Inflammatory macrophage (primary cell): Measurements from ENCODE around the gene RAB31.

Experiments
- DNase-seq, 2 donors: peaks; one replicate each; pipeline ENCODE4 v3.0.0-alpha.2; 2020 to 2022

The RAB31 gene

DNA sequence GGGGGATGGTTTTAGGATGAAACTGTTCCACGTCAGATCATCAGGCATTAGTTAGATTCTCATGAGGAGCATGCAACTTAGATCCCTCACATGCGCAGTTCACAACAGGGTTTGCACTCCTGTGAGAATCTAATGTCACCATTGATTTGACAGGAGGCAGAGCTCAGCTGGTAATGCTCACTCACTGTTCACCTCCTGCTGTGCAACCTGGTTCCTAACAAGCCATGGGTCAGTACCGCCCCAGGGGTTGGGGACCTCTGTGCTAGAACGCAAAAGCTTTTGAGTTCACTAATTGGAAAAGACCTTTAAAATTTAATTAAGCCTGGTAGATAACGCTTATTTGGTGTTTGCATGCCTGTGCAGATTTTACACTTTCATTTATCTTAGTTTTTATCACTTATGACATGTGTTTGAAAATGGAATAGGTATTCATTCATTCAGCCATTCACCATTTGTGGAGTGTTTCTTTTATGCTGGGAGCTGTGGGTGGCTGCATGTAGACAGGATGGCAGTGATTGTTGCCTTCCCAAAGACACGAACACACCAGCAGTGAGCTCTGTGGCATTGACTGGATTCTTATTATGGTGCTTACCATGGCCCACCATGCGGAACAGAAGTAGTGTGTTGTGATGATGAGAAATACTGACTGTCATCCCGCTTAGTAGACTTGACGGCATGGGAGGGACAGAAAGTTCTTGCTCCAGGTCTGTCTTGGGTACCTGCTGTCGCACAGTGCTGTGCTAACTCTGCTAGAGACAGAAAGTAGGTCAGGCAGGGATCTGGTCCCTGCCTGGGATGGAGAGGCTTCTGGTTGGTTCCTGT, 6.4 kb downstream of the RAB31 start:
- DNase-seq, result no peak

DNA sequence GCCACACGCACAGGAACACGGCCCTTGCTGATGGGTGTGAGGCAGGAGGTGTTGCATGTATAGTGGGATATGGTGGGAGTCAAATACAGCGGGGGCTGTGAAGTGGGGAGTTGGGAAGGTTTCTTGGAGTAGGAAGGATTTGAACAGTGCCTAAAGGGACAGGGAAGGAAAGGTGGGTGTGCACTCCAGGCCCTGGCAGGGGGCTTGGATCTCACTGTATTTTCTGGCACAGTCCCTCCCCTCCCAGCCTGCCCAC, 6.9 kb downstream of the RAB31 start:
- no peak for DNase-seq

DNA sequence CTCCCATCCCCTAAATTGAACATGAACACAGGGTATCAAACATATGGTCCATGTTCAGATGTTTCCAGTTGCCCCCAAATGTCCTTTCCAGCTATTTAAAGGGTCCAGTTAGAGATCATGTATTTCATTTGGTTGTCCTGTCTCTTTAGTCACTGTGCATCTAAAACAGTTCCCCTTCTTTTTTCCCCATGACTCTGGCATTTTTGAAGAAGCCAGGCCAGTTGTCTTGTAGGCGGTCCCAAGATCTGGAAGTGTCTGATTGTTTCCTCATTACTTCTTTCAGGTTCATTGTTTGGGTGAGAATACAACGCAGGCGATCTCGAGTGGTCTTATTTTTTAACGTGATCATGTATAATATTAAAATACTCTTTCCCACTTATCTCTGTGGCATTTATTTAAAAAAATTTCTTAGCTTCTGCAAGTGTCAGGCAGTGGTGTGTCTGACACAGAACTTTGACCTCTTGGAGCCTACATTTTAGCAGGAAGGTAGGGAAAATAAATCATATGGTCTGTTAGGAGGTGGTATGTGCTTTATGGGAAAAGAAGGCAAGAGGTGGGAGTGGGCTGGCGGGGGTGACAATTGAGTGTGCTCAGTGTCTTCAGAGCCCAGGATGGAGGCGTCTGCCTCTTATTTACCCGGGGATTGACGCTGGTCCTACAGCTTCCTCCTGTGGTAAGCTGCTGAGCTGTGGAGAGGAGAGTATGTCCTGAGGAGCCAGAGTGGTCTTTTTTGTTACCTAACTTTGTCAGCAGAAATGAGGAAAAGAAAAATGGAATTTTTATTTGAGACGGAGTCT, 8.1 kb downstream of the RAB31 start:
- peak; percentile 74 to 78 for DNase-seq

GRCh38 chr18:9716780-9717563, 8.9 kb downstream of the RAB31 start:
- DNase-seq, result no peak

DNA sequence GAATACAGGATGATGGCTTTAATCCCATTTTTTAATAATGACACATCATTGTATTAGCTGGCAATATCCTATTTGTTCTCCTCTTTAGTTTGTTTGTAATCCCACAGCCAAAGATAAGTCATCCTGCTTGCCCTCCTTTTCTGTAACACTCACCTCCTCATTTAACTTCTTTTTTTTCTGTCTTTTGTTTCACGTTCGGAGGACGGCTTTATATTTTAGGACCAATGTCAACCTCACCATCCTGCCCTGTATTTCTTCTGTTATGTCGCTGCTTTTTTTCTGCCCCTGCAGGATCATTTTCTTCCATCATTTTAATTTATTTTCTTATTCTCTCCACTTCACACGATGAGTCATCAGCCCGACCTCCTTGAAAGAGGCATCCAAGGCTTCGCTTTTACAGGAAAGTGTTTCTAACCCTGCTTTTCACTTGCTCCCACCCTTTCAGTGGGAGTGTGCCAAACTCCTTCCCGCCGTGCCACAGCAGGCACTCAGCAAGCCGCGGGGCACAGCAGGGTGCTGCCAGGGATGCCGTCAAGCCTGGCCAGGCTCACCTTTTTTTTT, 11.4 kb downstream of the RAB31 start:
- DNase-seq, result no peak

DNA sequence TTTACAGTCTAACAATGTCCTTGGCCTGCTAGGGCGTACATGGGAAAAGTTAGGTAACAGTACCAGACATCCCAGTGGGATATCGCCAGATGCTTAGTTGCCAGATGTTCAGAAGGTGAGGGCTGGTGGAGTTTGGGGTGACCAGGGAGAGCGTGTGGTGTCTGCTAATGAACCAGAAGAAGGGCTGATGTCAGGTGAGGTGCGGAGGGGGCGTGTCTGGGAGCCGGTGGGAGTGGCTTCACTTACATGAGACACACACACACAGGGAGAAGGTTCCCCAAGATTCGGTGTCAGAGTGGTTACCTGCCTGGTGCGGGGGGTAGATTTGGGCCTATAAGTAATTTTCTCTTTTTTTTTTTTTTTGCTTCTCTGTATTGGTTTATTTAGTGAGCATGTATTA, 12.2 kb downstream of the RAB31 start:
- DNase-seq, result no peak

DNA sequence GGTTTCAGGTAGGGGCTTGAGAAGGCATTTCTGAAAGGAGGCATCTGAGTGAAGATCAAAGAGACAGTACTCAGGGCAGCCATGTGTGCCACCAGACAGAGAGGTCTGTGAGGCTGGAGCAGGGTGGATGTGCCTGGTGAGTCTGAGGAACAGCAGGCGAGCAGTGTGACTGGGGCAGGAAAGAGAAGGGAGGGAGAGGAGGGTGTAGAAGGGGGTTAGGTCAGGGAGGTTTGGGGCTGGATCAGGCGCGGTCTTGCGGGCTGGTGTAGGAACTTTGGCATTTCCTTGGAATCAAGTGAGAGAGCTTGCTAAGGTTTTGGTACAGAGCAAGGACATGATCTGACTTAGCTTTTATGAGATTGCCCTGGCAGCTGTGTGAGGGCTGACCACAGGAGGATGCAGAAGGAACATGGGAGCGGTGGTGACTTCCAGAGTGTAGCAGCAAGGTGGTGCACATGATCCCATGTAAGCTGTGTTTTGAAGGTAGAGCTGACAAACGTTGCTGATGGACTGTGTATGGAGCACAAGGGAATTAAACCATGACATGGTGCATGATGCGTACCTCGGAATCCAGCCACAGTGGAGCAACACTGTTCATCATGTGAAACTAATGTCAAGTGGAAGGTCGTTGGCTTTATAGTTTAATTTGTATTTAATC, 13.9 kb downstream of the RAB31 start:
- no peak for DNase-seq

- peak in 1 of 2 donors; percentile 36 for DNase-seq
These were observed 14.6 kb downstream of the RAB31 start for GRCh38 chr18:9722691-9723090.

- DNase-seq, result no peak
These were observed 16.9 kb downstream of the RAB31 start for GRCh38 chr18:9724797-9725585.

GRCh38 chr18:9726175-9726574, 18.1 kb downstream of the RAB31 start:
- DNase-seq, result no peak

DNA sequence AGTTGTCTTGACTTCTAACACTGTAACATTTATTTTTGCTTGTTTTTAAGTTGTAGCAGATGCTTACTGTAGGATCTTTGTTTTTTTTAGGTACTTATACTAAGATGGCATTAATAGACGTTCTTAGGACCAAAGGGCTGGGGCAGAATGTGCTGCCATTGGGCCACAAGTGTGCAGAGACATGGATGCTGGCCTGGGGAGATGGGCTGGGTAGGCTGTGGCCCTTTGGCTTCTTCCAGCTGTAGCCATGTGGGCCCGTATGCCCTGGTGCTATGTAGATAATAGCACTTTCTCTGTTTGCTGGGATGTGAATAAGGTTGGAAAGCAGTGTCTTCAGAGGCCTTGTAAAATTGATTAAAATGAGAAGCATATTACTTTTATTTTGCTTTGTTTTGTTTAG, 18.8 kb downstream of the RAB31 start:
- DNase-seq, result no peak

DNA sequence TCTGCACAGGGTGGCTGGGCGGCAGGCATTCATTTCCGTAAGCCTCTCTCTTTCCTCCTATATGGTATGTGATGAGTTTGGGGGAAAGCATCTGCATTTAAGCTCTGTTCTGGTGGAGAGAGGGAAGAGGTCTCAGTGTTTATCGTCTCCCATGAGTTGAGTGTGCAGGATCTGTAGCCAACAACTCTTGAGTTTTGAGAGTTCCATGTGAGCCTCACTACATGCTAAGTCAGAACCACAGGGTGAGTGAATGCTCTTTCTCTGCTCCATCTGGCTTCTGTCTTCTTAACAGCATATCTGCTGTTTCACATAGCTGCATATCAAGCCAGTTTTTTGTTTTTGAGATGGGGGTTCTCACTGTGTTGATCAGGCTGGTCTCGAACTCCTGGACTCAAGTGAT, 22.7 kb downstream of the RAB31 start:
- DNase-seq, result no peak

GRCh38 chr18:9731380-9731779, 23.3 kb downstream of the RAB31 start:
- DNase-seq, result no peak

DNA sequence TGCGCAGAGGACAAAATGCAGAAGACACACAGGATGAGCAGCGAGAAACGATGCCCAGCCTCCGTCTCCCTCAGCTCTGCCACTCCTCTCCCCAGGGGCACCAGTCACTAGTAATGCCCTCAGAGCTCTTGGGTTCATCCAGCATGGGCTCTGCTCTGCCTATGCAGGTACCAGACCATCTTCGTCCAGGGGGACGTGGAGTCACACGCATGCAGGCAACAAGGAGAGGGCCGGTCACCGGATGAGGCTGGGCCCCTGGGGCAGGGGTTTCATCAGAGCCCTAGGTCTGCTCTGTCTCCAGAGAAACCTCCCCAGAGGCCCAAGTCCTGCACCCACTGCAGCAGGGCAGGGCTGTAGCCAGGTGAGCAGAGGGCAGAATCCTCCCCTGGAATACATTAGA, 23.9 kb downstream of the RAB31 start:
- no peak for DNase-seq

- DNase-seq, result no peak
These were observed 26.1 kb downstream of the RAB31 start for GRCh38 chr18:9734189-9734588.

- no peak for DNase-seq
These were observed 27.1 kb downstream of the RAB31 start for GRCh38 chr18:9735238-9735637.

- no peak for DNase-seq
These were observed 27.8 kb downstream of the RAB31 start for GRCh38 chr18:9735879-9736278.

DNA sequence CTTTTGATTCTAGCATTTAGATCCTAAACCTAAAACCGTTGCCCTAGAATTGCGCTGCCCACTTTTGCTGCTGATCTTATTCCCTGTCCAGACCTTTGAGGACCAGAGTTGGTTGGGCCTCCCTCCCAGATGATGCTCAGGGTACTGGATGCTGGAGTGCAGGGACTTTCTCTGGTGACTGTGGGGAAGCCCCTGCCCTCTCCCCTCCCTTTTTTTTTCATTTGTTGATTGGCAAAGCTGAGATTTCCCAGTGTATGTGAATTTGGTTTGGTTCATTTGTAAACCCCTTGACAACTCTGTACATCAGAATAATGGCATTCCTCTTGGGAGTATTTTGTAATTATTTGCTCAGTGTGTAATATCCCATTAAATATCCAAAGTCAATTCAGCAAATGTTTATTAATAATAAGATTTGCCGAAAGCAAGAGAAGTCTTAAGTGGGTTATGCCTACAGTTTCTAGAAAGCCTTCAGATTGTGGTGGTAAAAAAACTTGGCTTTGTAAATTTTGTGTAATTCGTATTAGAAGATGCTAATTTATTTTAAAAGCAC, 28.3 kb downstream of the RAB31 start:
- no peak for DNase-seq

GRCh38 chr18:9737006-9737405, 28.9 kb downstream of the RAB31 start:
- DNase-seq, result no peak

GRCh38 chr18:9737472-9738121, 29.5 kb downstream of the RAB31 start:
- DNase-seq, result no peak
